GM19452 (cell line): ENCODE results near the gene CDH13.
"Not testable (repeated sequence)": the region's sequence is repeated elsewhere in the genome, so short reads cannot be mapped to it uniquely, and the experiment has no call there.

Experiments used
- ATAC-seq: cut with Tn5 transposase; IDR thresholded peaks from one replicate; pipeline ENCODE4 v1.9.1; 2021; ENCODE audit not compliant: unreplicated experiment

Gene CDH13

DNA sequence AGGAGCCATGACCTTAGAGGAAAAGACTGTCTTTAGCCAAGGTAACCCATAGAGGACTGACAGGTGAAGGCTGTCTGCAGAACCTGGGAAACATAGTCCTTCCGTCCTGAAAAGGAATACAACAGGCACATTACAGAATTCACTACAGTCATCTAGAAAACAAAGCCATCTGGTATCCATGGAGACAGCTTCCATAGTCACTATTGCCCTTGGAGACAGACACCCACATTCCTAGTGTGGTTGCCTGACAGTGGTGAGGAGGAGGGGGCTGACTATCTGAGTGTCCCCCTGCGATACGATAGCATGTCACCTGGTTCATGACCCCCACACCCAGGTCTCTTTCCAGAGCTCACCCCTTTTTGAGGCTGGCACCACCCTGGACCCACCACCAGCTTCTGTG lies 254.7 kb downstream of the CDH13 start:
- no peak for ATAC-seq

DNA sequence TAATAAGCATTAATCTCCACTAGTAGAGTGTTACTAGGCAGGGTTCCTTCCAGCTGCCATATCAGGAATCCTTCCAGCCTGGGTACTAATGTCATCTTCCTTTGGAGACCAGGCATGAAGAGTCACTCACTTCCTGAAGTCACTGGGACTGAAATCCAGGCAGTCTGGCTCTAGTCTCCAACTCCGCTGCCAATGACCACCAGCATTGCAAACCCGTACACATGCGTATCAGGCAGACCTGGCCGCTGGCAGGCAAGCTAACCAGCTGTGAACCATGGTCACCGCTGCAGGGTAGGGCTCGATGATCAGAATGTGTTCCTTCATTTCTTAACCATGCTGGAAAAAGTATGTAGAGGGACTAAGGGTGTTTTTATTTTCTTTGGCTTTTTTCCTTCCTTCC lies 255.5 kb downstream of the CDH13 start:
- ATAC-seq, result no peak

DNA sequence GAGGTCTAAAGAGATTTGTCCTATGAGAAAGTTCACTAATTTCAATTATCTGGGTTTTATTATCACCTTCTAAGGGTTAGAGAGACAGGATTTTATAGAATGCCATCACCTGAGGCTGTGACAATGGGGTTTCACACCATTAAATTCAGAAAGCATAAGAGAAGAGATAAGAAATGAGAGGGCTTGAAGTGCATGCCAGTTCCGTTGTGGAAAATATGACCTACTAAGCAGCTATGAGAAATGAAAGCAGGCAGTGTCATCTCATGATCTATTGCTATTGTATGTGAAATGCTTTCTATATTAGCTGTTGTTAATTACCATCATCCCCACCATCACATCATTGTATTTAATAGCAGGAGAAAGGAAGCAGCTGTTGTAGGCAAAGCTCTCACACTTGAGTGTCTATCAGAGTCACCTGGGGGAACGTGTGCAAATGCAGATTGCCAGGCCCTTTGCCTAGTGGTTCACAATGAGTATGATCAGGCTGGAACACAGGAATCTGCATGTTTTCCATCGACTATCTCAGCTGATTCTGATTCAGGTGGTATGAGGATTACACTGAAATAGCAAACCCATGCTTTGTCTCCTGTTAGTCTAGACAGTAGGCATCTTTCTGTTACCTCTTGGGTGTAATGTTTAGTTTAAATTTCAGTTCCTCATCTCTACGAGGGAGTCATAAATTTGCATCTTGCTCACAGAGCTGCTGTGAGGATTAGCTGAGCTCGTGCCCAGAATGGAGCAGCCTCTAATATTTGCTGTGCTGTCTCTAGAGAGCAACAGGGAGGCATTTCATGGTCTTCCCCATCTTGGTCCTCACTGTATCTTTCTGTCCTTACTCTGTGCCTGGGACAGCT lies 256.4 kb downstream of the CDH13 start:
- peak; percentile 53 for ATAC-seq

DNA sequence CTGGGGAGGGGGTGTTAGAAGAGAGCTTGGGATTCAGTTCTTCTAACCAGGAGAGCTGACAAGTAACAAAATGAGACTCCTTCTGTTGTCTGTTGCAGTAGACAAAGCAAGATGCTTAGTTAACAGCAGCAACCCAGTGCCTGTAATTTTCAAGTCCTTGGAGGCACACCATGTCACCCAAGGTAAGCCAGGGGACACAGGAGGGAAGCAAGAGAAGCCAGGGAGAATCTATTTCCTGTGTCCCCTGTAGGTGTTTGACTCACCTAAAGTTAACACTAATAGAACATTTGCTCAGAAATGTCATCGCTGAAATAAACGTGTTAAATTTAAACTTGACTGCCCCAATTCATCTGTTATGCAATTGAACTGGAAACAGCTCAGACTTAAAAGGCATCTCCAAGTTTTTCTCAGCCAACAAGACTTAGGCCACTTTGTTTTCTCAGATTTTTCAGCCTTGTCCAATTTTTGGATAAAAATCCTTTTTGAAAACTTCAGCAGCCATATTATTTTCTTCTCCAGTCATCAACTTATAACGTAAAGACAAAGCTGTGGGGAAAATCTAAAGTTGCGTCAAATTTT lies 257.6 kb downstream of the CDH13 start:
- ATAC-seq, result no peak

DNA sequence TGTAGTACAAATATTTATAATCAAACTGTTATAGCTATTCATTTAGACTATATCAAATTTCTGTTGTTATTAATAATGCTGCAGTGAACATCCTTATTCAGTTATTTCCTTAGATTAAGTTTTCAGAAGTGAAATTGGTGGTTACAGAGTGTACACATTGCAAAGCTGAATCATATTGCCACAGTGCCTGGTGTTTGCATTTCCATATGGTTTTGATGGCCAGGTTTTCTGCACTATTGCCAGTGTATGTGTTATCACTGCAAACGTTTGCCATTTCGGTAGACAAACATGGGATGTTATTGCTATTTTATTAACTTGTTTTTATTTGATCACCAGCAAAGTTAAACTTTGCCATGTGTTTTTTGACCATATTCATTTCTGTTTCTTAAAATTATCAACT lies 259.4 kb downstream of the CDH13 start:
- ATAC-seq, result no peak

DNA sequence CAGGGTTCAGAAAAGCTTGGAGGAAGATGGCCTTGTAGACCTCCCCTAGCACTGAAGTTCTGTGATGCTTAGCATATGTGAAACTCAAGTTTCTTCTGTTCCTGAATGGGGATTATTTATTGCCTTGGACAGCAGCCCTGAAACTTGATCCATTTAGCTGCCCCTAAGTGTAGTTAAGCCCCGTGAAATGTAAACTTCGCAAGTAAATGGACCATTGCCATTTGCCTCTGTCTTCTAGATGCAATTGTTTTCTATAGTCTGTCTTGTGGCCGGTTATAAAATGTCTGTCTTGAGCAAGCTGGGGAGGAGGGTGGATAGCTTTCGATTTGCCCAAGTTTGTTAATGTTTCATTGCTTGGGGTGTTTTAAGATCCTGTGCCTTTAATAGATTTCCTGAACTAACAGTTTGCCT lies 261.8 kb downstream of the CDH13 start:
- no peak for ATAC-seq

DNA sequence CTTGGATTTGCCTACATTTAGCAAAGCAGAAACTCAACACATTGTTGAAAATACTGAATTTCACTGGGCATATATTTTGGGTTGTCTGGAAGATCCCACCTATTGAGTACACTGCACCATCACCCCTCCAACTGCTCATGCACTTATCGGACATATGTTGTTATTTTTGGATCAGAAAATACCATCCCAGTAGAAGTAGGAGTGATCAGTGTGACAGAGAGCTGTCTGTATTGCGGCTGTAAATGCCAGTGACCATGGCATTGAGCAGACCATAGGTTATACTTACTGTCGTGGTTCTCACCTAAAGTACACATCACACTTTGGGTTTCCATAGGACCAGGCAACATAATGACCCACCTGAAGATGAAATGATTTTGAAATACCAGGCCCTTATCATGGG lies 264.7 kb downstream of the CDH13 start:
- ATAC-seq, result no peak

DNA sequence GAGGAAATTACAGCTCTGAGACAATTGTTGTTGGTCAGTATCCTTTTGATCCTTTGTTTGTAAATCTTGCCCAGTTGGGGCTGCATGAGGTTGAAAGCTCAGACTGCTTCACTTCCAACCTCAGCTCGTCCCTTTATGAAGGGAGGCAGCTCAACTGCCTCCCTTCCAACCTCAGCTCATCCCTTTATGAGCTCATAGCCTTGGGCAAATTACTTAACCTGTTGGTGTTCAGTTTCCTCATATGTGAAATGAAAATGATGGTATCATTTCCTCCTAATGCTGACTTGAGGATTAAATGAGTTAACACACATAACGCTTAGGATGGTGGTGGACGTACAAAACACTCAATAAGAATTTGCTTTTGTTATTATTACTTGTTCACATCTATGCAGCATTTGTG lies 265.1 kb downstream of the CDH13 start:
- no peak for ATAC-seq

GRCh38 chr16:82892324-82892723 lies 265.6 kb downstream of the CDH13 start:
- no peak for ATAC-seq

GRCh38 chr16:82895843-82896242 lies 269.1 kb downstream of the CDH13 start:
- no peak for ATAC-seq

DNA sequence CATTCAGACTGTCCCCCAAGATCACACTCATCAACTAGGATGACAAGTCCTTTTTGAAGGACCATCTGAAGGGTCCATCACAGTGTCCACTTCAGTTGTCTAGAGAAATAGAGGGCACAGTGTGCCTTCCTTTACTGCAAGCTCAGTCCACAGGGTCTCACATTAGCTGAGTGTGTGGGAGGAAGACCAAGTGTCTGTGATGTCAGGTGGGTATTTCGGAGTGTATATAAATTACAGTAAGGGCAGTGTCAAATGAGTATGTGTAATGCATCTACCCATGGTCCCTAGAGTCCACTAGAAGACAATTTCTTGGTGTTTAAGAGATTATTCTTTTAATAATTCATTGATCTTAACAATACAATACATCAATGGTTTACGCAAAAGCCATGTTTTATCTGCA lies 272.2 kb downstream of the CDH13 start:
- ATAC-seq, result no peak

- ATAC-seq, result no peak
These were observed 273.1 kb downstream of the CDH13 start for GRCh38 chr16:82899731-82900450.

DNA sequence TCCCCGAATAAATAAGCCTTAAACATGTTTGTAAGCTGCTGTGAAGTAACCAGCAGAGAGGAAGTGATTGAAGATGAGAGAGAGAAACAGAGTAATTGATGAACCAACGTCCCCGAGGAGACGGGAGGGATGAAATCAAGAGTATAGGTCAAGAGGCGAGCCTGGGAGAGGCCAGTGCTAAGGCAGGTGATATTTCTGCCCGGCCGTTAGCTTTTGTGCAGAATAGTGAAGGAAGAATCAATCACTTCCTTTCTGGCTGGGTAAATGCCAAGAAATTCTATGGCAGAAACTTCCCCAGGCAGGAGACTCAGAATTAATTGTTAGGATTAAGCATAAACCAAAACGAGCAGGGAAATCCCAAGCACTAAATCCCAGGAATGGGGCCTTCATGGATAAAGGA lies 273.8 kb downstream of the CDH13 start:
- no peak for ATAC-seq

GRCh38 chr16:82911925-82912324 lies 285.2 kb downstream of the CDH13 start:
- ATAC-seq, result no peak

DNA sequence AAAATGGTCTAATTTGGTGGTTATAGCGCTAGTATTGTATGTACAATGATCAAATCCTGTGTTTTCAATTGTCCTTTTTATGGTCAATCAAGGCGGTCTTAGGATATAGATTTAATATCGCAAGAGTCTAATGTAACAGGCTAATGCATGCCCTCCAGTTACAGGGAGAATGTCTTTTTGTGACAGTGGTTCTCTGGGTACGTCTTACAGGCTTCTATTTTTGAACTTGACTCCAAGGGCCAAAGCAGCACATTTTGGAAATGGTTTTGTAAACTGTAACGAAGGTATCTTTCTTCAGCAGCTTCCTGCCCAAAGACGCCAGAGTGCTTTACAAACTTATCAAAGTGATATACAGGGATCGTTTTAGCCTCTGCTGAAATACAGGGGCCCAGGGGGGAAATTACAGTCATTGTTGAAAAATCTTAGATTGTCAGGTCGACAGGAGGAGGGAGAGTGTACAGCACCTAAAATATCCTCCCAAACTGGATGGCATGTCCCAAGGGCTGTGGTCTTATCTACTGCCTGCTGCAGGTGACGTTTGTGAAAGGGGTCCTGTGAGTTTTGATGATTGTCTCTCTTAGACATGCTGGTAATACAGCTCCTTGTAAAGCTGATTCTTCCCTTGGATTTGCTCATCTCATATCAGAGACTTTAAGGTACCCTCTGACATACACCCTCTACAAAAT lies 288.5 kb downstream of the CDH13 start:
- no peak for ATAC-seq

DNA sequence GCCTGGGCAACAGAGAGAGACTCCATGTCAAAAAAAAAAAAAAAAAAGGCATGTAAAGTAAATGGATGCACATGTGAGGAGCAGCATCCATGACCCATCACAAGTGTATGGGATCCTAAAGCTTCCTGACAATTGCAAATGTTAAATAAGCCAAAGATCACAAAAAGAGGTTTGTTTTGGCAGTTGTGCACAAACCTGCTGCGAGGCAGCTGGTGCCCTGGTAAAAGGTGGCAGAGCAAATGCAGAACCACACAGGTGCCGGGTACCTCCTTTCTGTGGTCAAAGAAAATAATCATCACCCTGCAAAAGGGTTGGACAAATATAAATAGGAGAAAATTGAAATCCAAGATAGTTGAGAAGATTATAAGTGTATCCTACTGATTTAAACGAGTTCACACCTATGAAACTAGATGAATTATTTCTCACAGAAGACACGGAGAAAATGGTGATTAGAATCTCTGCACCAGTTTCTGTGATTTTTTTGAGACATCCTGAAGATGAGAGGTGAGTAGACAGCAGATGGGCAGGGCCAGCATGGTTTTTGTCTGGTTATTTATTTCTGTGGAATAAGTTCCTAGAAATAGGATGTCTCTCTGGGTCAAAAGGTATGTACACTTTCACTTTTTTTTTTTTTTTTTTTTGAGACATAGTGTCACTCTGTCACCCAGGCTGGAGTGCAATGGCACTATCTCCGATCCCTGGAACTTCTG lies 291.3 kb downstream of the CDH13 start:
- no peak for ATAC-seq

GRCh38 chr16:82924075-82924854 lies 297.5 kb downstream of the CDH13 start:
- no peak for ATAC-seq

GRCh38 chr16:82926500-82926899 lies 299.7 kb downstream of the CDH13 start:
- no peak for ATAC-seq

GRCh38 chr16:82933933-82934332 lies 307.2 kb downstream of the CDH13 start:
- ATAC-seq, result not testable (repeated sequence)

DNA sequence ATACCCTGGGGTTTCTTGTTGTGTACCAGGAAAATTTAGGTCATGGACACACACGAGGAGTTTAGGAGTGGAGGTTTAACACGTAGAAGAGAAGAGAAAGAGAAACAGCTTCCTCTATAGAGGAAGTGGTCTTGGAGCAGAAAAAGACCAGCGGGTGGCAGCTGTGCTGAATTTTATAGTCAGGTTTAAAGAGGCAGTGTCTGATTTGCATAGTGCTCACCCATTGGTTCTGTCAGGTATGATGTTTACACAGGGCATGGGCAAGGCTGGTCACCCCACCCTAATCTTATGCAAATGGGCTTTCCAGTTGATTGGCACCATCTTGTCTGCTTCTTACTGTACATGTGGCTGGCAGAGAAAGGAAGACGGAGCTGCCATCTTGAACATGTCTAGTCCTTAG lies 309.0 kb downstream of the CDH13 start:
- ATAC-seq, result no peak
